Mesothelial cell of epicardium (in vitro differentiated cells): ENCODE measurements around the gene GCLC. TPM values are rescaled to one million over a fixed set of nuclear protein-coding genes. Genes with fewer than 3 reads are reported as not detected.

Source experiments
- DNase-seq, 2 experiments: peaks; one replicate each; pipeline ENCODE4 v3.0.0; 2021; ENCODE audit warnings: low spot score in 2 of 2; ENCODE audit not compliant: unreplicated experiment in 2 of 2
- H3K27ac Mint-ChIP-seq: 2 replicates; pipeline ENCODE4 v1.8.0; 2021; ENCODE audit warnings: mixed read lengths
- H3K27me3 Mint-ChIP-seq: 2 replicates; pipeline ENCODE4 v1.8.0; 2021; ENCODE audit warnings: low read depth, mixed read lengths
- H3K36me3 Mint-ChIP-seq: 2 replicates; pipeline ENCODE4 v1.8.0; 2021; ENCODE audit warnings: mixed read lengths
- H3K4me1 Mint-ChIP-seq: 2 replicates; pipeline ENCODE4 v1.8.0; 2021; ENCODE audit warnings: mixed read lengths
- H3K4me3 Mint-ChIP-seq: 2 replicates; pipeline ENCODE4 v1.8.0; 2021; ENCODE audit warnings: mild to moderate bottlenecking, moderate library complexity, mixed read lengths
- H3K9me3 Mint-ChIP-seq: 2 replicates; pipeline ENCODE4 v1.8.0; 2021; ENCODE audit warnings: mixed read lengths
- total RNA-seq: library from RNA; stranded (reverse); gene quantifications from 3 replicates; pipeline ENCODE4 v1.2.1, GENCODE V29; 2021
- TF ChIP-seq, protein P1 (sequence below): fragments of 200-600 bp; sonication (generic); IDR thresholded peaks from one replicate; pipeline ENCODE4 v1.5.0; 2021; ENCODE audit warnings: antibody characterized with exemption; ENCODE audit not compliant: unreplicated experiment

Gene GCLC
- total RNA-seq, 1 donor from 2014 or later = 18.7 TPM

DNA sequence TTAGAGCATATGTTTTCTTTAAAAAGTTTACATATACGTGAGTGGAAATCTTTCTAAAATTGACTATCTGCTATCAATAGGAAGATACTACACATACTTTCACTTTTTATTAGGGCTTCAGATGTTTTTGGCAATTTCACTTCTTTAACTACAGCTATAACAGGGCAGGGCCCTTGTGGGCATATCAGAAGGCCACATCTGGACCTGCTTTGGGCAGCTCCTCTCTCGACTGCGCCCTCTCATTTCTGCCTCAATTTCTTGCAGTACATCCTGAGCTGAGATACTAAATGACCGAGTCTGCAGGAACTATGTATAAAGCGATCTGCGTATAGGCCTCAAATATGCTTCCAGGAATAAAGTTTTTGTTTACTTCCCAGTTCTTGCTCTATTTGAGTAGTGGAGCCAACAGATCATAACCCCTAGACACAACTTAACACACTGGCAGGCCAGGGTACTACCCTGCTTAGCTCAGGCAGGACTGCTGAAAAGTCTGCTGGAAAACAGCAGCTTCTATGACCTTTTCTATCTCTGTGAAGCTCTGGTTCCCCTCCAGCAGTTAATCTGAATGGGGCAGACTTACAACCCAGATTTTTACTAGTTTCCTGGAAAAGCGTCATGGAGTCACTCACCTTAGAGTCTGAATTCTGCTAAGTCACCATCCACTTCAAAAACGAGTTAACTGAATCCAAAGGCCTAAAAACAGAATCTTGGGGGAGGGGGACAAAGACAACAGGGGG is 12.7 kb downstream of the GCLC start:
- Mint-ChIP-seq H3K36me3 (no peaks in the 10 kb centered on the region), H3K9me3 (no peaks in the 10 kb centered on the region), H3K27me3 (no peaks in the 10 kb centered on the region), H3K4me3 (no peak overlapping the region), H3K27ac (peak overlapping the region; percentile 45), H3K4me1 (peaks cover 46% of the 10 kb centered on the region)
- TF ChIP-seq, protein P1, sequence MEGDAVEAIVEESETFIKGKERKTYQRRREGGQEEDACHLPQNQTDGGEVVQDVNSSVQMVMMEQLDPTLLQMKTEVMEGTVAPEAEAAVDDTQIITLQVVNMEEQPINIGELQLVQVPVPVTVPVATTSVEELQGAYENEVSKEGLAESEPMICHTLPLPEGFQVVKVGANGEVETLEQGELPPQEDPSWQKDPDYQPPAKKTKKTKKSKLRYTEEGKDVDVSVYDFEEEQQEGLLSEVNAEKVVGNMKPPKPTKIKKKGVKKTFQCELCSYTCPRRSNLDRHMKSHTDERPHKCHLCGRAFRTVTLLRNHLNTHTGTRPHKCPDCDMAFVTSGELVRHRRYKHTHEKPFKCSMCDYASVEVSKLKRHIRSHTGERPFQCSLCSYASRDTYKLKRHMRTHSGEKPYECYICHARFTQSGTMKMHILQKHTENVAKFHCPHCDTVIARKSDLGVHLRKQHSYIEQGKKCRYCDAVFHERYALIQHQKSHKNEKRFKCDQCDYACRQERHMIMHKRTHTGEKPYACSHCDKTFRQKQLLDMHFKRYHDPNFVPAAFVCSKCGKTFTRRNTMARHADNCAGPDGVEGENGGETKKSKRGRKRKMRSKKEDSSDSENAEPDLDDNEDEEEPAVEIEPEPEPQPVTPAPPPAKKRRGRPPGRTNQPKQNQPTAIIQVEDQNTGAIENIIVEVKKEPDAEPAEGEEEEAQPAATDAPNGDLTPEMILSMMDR = no peak
- no peak for DNase-seq

DNA sequence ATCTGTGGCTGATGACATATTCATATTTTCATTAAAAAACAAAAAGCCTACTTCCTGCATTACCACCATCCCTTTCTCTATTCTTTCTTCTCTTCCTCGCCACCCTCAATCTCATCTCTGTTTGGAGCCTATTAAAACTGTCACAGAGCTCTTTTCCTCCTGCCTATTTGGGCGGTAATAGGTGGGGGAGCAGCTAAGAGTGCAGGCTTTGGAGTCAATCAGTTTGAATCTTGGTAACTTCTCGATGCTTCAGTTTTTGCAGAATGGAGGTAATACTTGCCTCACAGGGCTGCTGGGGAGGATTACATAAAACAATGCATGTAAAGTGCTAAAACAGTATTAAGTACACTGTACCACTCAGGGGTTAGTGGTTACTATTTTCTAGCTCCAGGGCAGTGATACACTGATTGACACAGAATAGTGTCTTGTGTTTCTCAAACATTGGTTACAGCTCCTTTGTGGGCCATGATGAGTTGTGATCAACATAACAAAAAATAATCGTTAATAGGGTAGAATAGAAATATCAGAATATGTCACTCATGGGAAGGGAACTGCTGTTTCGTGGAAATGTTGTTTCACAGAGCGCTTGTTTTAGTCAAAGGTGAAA is 14.0 kb downstream of the GCLC start:
- no peak overlapping the region for H3K4me3 Mint-ChIP-seq
- no peaks in the 10 kb centered on the region for H3K36me3 Mint-ChIP-seq
- H3K27ac Mint-ChIP-seq = peak overlapping the region; percentile 10
- TF ChIP-seq, protein P1 = no peak
- H3K4me1 Mint-ChIP-seq = peaks cover 53% of the 10 kb centered on the region
- H3K9me3 Mint-ChIP-seq = no peaks in the 10 kb centered on the region
- no peaks in the 10 kb centered on the region for H3K27me3 Mint-ChIP-seq
- DNase-seq = no peak

DNA sequence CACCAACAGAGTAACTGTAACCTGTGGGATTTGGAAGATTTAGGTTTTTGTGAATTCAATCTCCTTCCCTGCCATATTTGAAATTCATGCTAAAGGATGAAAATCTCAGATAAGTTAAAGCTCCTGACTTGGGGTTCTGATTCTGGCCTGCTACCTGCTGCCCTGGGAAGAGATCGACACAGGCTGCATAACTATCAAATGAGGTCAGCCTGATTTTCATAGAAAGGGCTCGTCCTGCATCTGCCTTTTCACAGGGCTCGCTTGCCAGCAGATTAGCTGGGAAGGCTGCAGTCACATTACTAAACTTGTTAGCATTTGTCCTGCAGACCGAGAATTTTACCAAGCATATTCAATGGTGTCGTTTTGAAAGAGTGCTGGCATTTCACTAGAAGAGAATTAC is 14.6 kb downstream of the GCLC start:
- Mint-ChIP-seq H3K27ac (peak overlapping the region; percentile 92), H3K4me1 (peaks cover 56% of the 10 kb centered on the region), H3K9me3 (no peaks in the 10 kb centered on the region), H3K4me3 (no peak overlapping the region), H3K36me3 (no peaks in the 10 kb centered on the region), H3K27me3 (no peaks in the 10 kb centered on the region)
- DNase-seq = no peak
- TF ChIP-seq, protein P1 = no peak

DNA sequence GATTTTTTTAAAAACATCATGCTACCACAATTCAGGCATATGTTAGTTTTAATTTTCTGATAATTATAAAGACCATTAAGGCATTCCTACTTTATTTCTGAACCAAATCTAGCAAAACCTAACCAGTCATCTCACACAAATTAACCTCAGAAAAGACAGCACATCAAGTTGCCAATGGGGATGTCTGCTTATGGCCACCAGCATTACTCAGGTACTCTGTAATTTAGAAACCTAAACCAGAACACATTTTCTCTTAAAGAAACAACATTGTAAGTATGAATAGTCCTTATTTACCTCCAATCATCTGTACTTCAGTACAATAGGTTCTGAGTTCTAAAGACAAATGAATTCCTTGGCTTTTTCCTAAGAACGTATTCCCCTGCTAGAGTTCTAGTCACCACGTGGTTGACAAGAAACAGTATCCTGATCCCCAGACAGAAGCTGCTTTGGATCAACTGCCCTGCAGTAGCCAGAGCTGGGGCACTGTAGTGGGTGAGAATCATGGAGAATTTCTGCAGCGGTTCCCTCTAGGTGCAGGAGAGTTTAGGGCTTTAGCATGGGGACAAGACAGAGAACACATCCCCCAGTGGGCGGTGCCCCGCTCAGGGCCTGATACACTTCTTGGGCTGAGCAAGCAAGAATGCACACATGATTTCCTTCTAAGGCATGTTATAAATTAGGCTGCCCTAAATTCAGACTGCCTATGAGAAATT is 15.4 kb downstream of the GCLC start:
- Mint-ChIP-seq H3K27ac (no peak overlapping the region), H3K4me1 (peaks cover 61% of the 10 kb centered on the region), H3K27me3 (no peaks in the 10 kb centered on the region), H3K9me3 (no peaks in the 10 kb centered on the region), H3K4me3 (no peak overlapping the region), H3K36me3 (no peaks in the 10 kb centered on the region)
- no peak for DNase-seq
- TF ChIP-seq, protein P1 = no peak

DNA sequence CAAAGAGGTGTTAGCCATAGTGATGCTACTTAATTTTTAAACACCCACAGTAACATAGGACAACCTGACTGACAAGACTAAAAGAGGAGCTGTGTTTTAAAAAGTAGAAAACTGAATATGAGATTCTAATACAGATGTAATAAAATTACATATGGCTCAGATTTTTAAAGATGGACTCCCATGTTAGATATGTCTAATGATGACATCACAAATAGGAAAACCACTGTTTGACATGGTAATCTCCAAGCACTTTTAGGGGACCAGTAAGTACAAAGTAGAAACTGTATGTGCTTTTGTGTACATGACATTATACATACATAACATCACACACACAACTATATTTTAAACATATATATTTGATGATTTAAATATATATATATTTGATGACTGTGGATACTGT is 16.8 kb downstream of the GCLC start:
- Mint-ChIP-seq H3K36me3 (no peaks in the 10 kb centered on the region), H3K27ac (no peak overlapping the region), H3K9me3 (no peaks in the 10 kb centered on the region), H3K27me3 (no peaks in the 10 kb centered on the region), H3K4me3 (no peak overlapping the region), H3K4me1 (peaks cover 71% of the 10 kb centered on the region)
- no peak for DNase-seq
- TF ChIP-seq, protein P1 = no peak
